Smooth muscle cell of the umbilical artery (primary cell): ENCODE measurements around the gene SPATA19. TPM values are rescaled to one million over a fixed set of nuclear protein-coding genes. Genes with fewer than 3 reads are reported as not detected.

Experiments used
- total RNA-seq: library from RNA; depleted of rRNA; stranded (reverse); fragments of >200 nt; gene quantifications from 2 replicates; pipeline ENCODE4 v1.2.3, GENCODE V29; 2014

Gene SPATA19, protein sequence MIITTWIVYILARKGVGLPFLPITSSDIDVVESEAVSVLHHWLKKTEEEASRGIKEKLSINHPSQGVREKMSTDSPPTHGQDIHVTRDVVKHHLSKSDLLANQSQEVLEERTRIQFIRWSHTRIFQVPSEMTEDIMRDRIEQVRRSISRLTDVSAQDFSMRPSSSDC
- total RNA-seq, result not detected in 2 replicates

DNA sequence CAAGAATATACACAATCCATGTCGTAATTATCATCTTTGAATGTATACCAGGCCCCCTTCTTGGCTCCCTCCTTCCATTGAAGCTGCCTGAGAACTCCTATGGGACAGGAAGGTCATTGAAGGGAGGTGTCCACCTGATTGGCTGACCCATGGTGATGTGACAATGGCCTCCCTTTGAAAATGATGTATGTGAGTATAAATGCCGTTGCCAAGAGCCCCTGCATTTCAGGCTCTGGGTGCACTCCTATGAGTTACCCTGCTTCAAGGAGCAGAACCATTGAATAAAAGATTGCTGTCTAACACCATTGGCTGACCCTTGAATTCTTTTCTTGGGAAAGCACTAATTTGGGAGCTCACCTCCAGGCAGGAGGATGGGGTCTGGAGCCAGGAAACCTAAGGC is at the start of gene SPATA19:
Gene SPATA19, minus strand, starts transcription at position 101 of the 400 bp plus-strand sequence. Its CDS starts 67 bp downstream, at position 34.

Other genes starting within 250 kb of the SPATA19 start
- gene IGSF9B, start 111.5 kb upstream of the SPATA19 start, total RNA-seq, result under 0.01 and 0.51 TPM in 2 replicates
- 148 and 153 TPM in 2 replicates for gene JAM3, start 223.6 kb upstream of the SPATA19 start, total RNA-seq